WTC11 (cell line): ENCODE data around the gene PREP.

Experiments used
- EMX1 ChIP-seq: fragments of 250-450 bp; sonication (Bioruptor Pico); IDR thresholded peaks from 2 replicates; pipeline ENCODE4 v1.8.0; 2021; ENCODE audit warnings: mild to moderate bottlenecking
- NFE2L1 ChIP-seq: sonication (generic); formaldehyde crosslinking; IDR thresholded peaks from 2 replicates; pipeline ENCODE4 v1.8.1; 2023; ENCODE audit warnings: missing genetic modification reagents

DNA sequence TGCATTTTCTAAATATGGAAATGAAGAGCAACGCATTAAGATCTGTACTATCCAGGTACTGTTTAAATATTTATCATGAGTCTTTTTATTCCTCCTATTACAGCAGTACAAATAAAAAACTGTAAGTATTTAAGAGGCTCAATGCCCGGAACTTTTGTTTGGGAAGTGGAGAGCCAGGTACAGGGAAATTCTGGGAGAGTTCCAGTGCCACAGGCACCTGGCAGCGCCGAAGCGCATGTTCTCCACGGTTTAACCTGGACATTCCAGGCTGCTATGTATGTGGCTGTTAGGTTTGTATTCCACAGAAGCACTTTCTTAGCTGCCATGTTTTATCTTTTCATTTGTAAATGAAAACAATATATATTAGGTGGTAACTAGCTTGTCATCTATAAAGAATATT lies 81.7 kb downstream of the PREP start:
- no peak for TF ChIP-seq EMX1
- TF ChIP-seq NFE2L1 (CRISPR knock-in tag), result no peak
